Mammary epithelial cell (primary cell): Measurements from ENCODE around the gene RNU1-2.

Experiments
- EZH2 ChIP-seq: IDR thresholded peaks from 2 replicates; pipeline ENCODE4 v1.6.1; 2012; ENCODE audit warnings: low read length, inconsistent platforms, borderline replicate concordance
- TF ChIP-seq, protein P1 (sequence below), 2 donors: IDR thresholded peaks in 1 of 2; conservative IDR thresholded peaks in 1 of 2; 2 replicates each; pipeline ENCODE4 v1.5.1; 2011 to 2012; ENCODE audit warnings: inconsistent platforms in 2 of 2, low read length in 2 of 2, mild to moderate bottlenecking in 2 of 2, control low read depth in 1 of 2, low read depth in 1 of 2; ENCODE audit not compliant: insufficient read depth in 1 of 2; ENCODE audit errors: extremely low read depth in 1 of 2

GRCh38 chr1:16904560-16905109 lies 8.9 kb downstream of the RNU1-2 start:
- TF ChIP-seq, protein P1, sequence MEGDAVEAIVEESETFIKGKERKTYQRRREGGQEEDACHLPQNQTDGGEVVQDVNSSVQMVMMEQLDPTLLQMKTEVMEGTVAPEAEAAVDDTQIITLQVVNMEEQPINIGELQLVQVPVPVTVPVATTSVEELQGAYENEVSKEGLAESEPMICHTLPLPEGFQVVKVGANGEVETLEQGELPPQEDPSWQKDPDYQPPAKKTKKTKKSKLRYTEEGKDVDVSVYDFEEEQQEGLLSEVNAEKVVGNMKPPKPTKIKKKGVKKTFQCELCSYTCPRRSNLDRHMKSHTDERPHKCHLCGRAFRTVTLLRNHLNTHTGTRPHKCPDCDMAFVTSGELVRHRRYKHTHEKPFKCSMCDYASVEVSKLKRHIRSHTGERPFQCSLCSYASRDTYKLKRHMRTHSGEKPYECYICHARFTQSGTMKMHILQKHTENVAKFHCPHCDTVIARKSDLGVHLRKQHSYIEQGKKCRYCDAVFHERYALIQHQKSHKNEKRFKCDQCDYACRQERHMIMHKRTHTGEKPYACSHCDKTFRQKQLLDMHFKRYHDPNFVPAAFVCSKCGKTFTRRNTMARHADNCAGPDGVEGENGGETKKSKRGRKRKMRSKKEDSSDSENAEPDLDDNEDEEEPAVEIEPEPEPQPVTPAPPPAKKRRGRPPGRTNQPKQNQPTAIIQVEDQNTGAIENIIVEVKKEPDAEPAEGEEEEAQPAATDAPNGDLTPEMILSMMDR (conservative IDR thresholded peaks at IDR 0.05 in 1 of 2, IDR thresholded peaks at IDR 0.05 in 1 of 2; ENCODE audit: extremely low read depth in 1 of 2, insufficient read depth in 1 of 2, low read depth in 1 of 2, low read length in 2 of 2), result no peak
- TF ChIP-seq EZH2, result no peak
